Smooth muscle cell (in vitro differentiated cells): ENCODE results near the gene PGA4. TPM values are rescaled to one million over a fixed set of nuclear protein-coding genes. Genes with fewer than 3 reads are reported as not detected.
"Not testable (repeated sequence)": the region's sequence is repeated elsewhere in the genome, so short reads cannot be mapped to it uniquely, and the experiment has no call there.

Source experiments
- DNase-seq: peaks from one replicate; lab custom pipeline; 2025; ENCODE audit not compliant: unreplicated experiment; lab: John Stamatoyannopoulos, UW
- H2AFZ ChIP-seq: fragments of 200-600 bp; sonication (generic); 2 replicates; pipeline ENCODE4 v1.6.0; 2016; ENCODE audit warnings: antibody characterized with exemption, low read depth, mild to moderate bottlenecking
- H3F3A ChIP-seq: fragments of 200-600 bp; sonication (generic); 2 replicates; pipeline ENCODE4 v1.6.0; 2017; ENCODE audit warnings: antibody characterized with exemption, low read depth
- H3K27ac ChIP-seq: fragments of 200-600 bp; sonication (generic); 2 replicates; pipeline ENCODE4 v1.5.1; 2016; ENCODE audit warnings: low read depth, mild to moderate bottlenecking
- H3K27me3 ChIP-seq: fragments of 200-600 bp; sonication (generic); 2 replicates; pipeline ENCODE4 v1.6.1; 2016; ENCODE audit warnings: low read depth, mild to moderate bottlenecking
- H3K36me3 ChIP-seq: fragments of 200-600 bp; sonication (generic); 2 replicates; pipeline ENCODE4 v1.5.1; 2016; ENCODE audit warnings: low read depth
- H3K4me1 ChIP-seq: fragments of 200-600 bp; sonication (generic); 2 replicates; pipeline ENCODE4 v1.5.1; 2016; ENCODE audit warnings: low read depth
- H3K4me2 ChIP-seq: fragments of 200-600 bp; sonication (generic); 2 replicates; pipeline ENCODE4 v1.6.0; 2016; ENCODE audit warnings: mild to moderate bottlenecking
- H3K4me3 ChIP-seq: fragments of 200-600 bp; sonication (generic); 2 replicates; pipeline ENCODE4 v1.5.1; 2016; ENCODE audit warnings: mild to moderate bottlenecking
- H3K79me2 ChIP-seq: fragments of 200-600 bp; sonication (generic); 2 replicates; pipeline ENCODE4 v1.6.0; 2016; ENCODE audit warnings: low read depth, mild to moderate bottlenecking
- H3K9ac ChIP-seq: fragments of 200-600 bp; sonication (generic); 2 replicates; pipeline ENCODE4 v1.6.0; 2016; ENCODE audit warnings: low read depth
- H3K9me3 ChIP-seq: fragments of 200-600 bp; sonication (generic); replicated peaks from 2 replicates; pipeline ENCODE4 v1.5.1; 2016; ENCODE audit warnings: low read depth
- H4K20me1 ChIP-seq: fragments of 200-600 bp; sonication (generic); 2 replicates; pipeline ENCODE4 v1.6.0; 2016; ENCODE audit warnings: low read depth
- WGBS: methylation state at CpG from one replicate; pipeline ENCODE4 v1.1.7; 2016; ENCODE audit warnings: low lambda C conversion rate; 5-methylcytosine and 5-hydroxymethylcytosine counted together
- polyA plus RNA-seq: library from polyadenylated mRNA; unstranded; fragments of >200 nt; fragmentation: Nextera tagmentation; extraction: Ambion mirVana; gene quantifications from 2 replicates; pipeline ENCODE4 v1.2.1, GENCODE V29; 2016
- total RNA-seq: library from RNA; depleted of rRNA; stranded (reverse); fragments of >200 nt; gene quantifications from 2 replicates; pipeline ENCODE4 v1.2.3, GENCODE V29; 2014

Gene PGA4
- total and polyA plus RNA-seq, 2 experiments from 2014 or later, result not detected

- not testable (repeated sequence) for H4K20me1 ChIP-seq, H2AFZ ChIP-seq, H3K9me3 ChIP-seq, H3K27me3 ChIP-seq, H3K27ac ChIP-seq, H3K79me2 ChIP-seq, H3K4me1 ChIP-seq, H3K36me3 ChIP-seq, DNase-seq, H3K9ac ChIP-seq, H3K4me2 ChIP-seq, H3K4me3 ChIP-seq, H3F3A ChIP-seq
- WGBS, result no CpG with 5 or more reads among the region's 5 CpGs
These were observed 18.3 kb upstream of the PGA4 start for GRCh38 chr11:61203873-61204272.

GRCh38 chr11:61204502-61205059, 17.6 kb upstream of the PGA4 start:
- H3F3A ChIP-seq, H3K4me3 ChIP-seq, H3K79me2 ChIP-seq, H3K27me3 ChIP-seq, H4K20me1 ChIP-seq, H3K4me2 ChIP-seq, DNase-seq, H3K9ac ChIP-seq, H3K9me3 ChIP-seq, H3K27ac ChIP-seq, H2AFZ ChIP-seq, H3K4me1 ChIP-seq, H3K36me3 ChIP-seq: not testable (repeated sequence)
- 86% methylated on average over 14 of the region's 14 CpGs for WGBS

GRCh38 chr11:61207636-61208310, 14.4 kb upstream of the PGA4 start:
- DNase-seq, H3K9ac ChIP-seq, H3K4me3 ChIP-seq, H3K36me3 ChIP-seq, H3K27ac ChIP-seq, H3K4me2 ChIP-seq, H3K9me3 ChIP-seq, H2AFZ ChIP-seq, H3K27me3 ChIP-seq, H3F3A ChIP-seq, H4K20me1 ChIP-seq, H3K79me2 ChIP-seq, H3K4me1 ChIP-seq: not testable (repeated sequence)
- no CpG with 5 or more reads among the region's 9 CpGs for WGBS

- H3K9me3 ChIP-seq, H3K9ac ChIP-seq, H3K27me3 ChIP-seq, H3K27ac ChIP-seq, H3K4me3 ChIP-seq, H2AFZ ChIP-seq, H3K79me2 ChIP-seq, H3F3A ChIP-seq, H3K36me3 ChIP-seq, H3K4me2 ChIP-seq, DNase-seq, H4K20me1 ChIP-seq, H3K4me1 ChIP-seq: not testable (repeated sequence)
- no CpG with 5 or more reads among the region's 6 CpGs for WGBS
These were observed 11.5 kb upstream of the PGA4 start for GRCh38 chr11:61210629-61211028.

- H3K27ac ChIP-seq, H3F3A ChIP-seq, H3K4me3 ChIP-seq, H3K79me2 ChIP-seq, H2AFZ ChIP-seq, H3K36me3 ChIP-seq, H3K9ac ChIP-seq, H4K20me1 ChIP-seq, H3K9me3 ChIP-seq, H3K27me3 ChIP-seq, H3K4me1 ChIP-seq, H3K4me2 ChIP-seq, DNase-seq: not testable (repeated sequence)
- 84% methylated on average over 7 of the region's 10 CpGs for WGBS
These were observed 10.7 kb upstream of the PGA4 start for GRCh38 chr11:61211327-61211952.

GRCh38 chr11:61212202-61212601, 9.9 kb upstream of the PGA4 start:
- not testable (repeated sequence) for H3K4me2 ChIP-seq, H3F3A ChIP-seq, H4K20me1 ChIP-seq, H3K9me3 ChIP-seq, H2AFZ ChIP-seq, H3K4me1 ChIP-seq, H3K4me3 ChIP-seq, H3K79me2 ChIP-seq, H3K36me3 ChIP-seq, H3K9ac ChIP-seq, DNase-seq, H3K27me3 ChIP-seq, H3K27ac ChIP-seq
- WGBS, result no CpG with 5 or more reads among the region's 15 CpGs

- not testable (repeated sequence) for H3K36me3 ChIP-seq, H4K20me1 ChIP-seq, H3K27me3 ChIP-seq, H3K27ac ChIP-seq, H3K9me3 ChIP-seq, H3K4me1 ChIP-seq, DNase-seq, H2AFZ ChIP-seq, H3K4me2 ChIP-seq, H3K79me2 ChIP-seq, H3K9ac ChIP-seq, H3F3A ChIP-seq, H3K4me3 ChIP-seq
- no CpG with 5 or more reads among the region's 3 CpGs for WGBS
These were observed 8.3 kb upstream of the PGA4 start for GRCh38 chr11:61213711-61214324.

GRCh38 chr11:61218306-61218705, 3.8 kb upstream of the PGA4 start:
- H3K27ac ChIP-seq, H3K4me3 ChIP-seq, H3K9me3 ChIP-seq, H3K36me3 ChIP-seq, H3K4me1 ChIP-seq, H3K79me2 ChIP-seq, H2AFZ ChIP-seq, DNase-seq, H3F3A ChIP-seq, H3K4me2 ChIP-seq, H3K27me3 ChIP-seq, H3K9ac ChIP-seq, H4K20me1 ChIP-seq: not testable (repeated sequence)
- WGBS, result no CpG with 5 or more reads among the region's 4 CpGs
